Glomerular visceral epithelial cell (primary cell): ENCODE measurements around the gene KCNIP3.
"Not testable (repeated sequence)": the region's sequence is repeated elsewhere in the genome, so short reads cannot be mapped to it uniquely, and the experiment has no call there.

ENCODE experiments used
- DNase-seq: peaks from one replicate; pipeline ENCODE4 v3.0.0-alpha.2; 2016; ENCODE audit errors: extremely low spot score

KCNIP3 gene

DNA sequence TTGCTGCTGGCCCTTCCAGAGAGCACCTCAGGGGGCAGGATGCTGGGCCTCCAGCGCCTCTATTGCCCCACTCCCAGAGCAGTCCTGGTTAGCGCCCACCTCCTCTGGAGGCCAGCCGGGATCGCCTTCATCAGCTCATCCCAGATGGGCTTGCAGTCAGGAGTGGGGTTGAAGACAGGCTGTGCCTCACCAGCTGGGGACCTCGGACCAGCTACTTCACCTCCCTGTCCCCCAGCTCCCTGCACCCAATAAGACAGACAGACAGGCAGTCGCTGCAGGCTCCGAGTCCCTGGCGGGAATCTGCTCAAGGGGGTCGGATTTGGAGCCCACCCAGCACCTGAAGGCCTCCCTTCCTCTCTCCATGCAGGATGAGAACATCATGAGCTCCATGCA lies 86.5 kb downstream of the KCNIP3 start:
- DNase-seq, result no peak

DNA sequence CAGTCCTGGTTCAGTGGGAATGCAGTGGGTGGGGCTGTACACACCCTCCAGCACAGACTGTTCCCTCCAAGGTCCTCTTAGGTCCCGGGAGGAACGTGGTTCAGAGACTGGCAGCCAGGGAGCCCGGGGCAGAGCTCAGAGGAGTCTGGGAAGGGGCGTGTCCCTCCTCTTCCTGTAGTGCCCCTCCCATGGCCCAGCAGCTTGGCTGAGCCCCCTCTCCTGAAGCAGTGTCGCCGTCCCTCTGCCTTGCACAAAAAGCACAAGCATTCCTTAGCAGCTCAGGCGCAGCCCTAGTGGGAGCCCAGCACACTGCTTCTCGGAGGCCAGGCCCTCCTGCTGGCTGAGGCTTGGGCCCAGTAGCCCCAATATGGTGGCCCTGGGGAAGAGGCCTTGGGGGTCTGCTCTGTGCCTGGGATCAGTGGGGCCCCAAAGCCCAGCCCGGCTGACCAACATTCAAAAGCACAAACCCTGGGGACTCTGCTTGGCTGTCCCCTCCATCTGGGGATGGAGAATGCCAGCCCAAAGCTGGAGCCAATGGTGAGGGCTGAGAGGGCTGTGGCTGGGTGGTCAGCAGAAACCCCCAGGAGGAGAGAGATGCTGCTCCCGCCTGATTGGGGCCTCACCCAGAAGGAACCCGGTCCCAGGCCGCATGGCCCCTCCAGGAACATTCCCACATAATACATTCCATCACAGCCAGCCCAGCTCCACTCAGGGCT lies 87.9 kb downstream of the KCNIP3 start:
- no peak for DNase-seq

DNA sequence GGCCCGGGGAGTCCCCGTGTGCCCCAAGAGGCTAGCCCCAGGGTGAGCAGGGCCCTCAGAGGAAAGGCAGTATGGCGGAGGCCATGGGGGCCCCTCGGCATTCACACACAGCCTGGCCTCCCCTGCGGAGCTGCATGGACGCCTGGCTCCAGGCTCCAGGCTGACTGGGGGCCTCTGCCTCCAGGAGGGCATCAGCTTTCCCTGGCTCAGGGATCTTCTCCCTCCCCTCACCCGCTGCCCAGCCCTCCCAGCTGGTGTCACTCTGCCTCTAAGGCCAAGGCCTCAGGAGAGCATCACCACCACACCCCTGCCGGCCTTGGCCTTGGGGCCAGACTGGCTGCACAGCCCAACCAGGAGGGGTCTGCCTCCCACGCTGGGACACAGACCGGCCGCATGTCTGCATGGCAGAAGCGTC lies 88.4 kb downstream of the KCNIP3 start:
- DNase-seq, result no peak

DNA sequence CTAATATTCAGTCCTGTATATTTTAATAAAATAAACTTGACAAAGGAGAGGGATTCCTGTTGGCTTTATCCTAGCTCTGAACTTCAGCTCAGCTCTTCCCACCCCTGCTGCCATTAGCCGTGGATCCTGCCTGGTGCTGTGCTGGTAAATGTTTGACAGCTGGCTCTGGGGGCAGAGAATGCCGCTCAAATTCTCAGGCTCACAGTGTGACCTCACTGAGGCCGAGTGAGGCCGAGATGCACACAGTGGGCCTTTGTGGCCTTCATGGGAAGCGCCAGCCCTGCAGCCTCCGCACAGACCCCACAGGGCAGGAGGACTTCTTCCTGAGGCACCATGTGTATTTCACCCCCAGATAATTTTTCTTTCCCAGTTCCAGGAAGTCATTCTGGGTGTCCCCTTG lies 88.9 kb downstream of the KCNIP3 start:
- DNase-seq, result no peak

DNA sequence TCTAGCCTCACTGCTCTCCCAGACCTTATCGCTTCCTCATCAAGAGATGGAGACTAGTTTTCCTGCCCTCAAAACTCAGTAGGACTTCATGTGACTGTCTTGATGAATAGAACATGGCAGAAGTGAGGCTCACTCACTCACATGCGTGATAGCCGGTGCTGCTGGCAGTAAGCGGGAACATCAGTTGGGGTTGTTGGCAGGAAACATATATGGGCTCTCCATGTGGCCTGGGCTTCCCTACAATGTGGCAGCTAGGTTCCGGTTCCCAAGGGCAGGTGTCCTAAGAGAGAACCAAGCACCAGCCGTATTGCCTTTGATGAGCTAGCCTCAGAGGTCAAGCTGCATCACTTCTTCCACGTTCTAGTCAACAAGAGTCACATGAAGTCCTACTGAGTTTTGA lies 90.2 kb downstream of the KCNIP3 start:
- DNase-seq, result no peak

DNA sequence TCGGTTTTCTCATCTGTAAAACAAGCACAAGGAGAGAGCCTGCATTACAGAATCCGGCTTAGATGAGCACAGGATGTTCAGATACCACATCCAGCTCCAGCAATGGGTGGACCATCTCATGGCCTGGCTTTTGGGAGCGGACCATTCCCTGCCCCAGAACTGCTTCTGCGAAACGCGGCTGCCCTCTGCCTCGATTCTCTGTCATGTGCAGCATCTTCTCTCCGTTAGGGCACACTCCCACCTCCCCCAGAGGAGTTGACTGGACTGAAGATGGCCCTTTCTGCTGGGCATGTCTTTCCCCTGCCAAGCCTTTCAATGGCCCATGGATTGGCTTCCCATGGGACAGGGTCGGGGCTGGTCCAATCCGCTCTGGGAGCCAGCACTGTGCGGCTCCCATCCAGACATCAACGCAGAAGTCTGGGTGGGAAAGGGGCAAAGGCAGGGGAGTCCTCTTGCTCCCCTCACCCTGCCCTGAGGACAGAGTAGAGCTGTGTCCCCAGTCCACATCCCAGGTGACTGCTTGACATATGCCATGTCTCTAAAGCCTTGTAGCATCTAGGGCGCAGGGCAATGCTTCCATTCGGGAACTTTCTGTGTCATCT lies 91.0 kb downstream of the KCNIP3 start:
- no peak for DNase-seq

DNA sequence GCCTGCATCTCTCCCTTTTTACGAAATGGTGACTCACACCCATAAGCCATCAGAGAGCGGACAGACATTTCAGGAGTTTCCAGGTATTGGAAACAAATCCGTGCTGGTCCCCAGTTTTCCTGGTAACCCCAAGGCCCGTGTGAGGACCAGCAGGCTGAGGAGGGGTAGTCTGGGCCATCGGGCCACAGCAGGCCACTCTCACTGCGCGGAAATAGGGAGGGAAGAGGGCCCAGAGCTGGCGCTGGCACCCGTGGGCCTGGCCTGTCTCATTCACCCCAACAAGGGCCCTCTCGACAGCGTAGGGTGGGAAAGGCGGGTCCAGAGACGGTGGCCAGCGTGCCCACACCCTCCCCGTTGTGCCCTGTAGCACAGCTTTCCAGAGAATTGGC lies 91.7 kb downstream of the KCNIP3 start:
- DNase-seq, result no peak

DNA sequence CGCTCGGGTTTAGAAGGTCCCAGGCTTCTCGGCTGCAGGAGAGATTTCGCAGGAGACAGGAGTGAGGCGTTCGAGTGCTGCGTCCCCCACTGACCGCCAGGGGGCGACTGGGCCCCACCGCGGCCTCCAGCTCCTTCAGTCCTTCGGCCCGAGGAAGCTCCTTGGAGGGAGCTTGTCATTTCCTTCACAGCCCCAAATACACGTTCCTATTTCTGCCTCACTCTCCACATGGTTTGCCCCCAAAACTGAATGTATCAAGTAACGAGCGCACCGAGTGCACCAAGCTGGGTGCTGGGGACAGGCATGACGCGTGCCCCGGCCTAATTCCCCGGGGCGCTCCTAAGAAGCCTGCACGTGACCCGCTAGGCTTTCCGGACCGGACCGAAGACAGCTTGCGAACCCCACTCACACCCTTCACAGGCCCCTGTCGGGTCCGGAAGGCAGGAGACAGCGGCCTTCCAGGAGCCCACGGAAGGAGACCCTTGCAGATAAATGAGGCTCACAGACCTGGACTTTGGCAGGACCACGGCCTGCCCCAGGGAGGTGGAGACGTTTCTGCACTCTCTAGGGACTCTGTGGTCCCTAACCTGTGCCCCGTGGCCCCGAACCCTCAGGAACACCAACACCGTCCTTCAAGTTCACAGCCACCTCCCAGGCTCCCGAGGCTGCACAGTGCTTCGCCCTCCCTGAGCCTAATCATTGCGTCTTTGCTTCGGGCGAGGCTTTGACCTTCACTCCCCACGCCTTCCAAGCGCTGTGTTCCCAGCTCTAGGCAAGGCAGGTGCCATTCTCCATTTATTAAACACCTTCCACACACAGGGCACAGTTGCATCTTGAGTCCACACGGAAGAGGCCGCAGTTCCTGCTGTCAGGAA lies 92.3 kb downstream of the KCNIP3 start:
- peak; percentile 75 for DNase-seq

DNA sequence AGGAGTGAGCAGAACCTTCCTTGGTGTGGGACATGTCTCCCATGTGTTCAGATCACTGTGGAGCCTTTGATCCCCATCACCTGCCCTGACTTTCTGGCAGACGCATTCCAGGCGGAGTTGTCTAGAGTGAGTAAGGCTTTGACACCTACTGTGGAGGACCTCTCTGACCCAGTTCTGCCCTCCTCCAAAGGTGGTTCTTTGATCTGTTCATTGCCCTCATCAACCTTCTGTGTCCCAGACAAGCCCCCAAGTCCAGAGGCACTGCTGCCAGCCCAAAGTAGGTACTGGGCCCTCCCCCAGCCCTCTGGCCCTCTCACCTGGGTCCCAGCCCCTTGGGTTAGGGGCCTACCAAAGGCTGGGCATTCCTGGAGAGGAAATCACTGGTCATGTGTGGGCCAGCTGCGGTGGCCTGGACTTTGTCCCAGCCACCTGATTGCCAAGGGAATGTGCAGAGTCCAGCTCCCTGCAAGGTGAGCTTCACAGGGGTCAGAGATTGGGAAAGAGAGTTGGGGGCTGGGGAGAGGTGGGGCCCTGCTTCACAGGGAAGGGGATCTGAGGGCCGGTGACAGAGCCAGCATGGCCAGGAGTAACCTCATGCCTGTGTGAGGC lies 93.2 kb downstream of the KCNIP3 start:
- no peak for DNase-seq

DNA sequence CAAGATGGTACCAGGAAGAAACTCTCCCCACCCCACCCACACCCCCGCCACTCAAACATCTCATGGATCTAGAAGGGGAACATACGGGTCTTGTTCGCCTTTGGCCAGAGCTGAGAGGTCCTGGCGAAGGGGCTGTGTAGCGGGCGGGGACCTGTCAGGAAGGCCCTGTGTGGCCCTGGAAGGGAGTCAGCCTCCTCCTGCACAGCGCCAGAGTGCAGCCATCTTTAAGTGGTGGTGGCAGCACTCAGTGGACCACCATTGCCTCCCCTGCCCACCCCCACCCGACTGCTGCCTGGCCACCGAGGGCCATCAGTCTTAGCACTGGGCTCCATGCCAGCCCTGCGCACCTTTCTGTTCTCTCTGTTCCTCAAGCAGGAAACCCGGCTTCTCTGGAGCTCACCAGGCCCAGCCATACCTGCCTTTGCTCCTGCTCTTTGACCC lies 93.8 kb downstream of the KCNIP3 start:
- DNase-seq, result no peak

DNA sequence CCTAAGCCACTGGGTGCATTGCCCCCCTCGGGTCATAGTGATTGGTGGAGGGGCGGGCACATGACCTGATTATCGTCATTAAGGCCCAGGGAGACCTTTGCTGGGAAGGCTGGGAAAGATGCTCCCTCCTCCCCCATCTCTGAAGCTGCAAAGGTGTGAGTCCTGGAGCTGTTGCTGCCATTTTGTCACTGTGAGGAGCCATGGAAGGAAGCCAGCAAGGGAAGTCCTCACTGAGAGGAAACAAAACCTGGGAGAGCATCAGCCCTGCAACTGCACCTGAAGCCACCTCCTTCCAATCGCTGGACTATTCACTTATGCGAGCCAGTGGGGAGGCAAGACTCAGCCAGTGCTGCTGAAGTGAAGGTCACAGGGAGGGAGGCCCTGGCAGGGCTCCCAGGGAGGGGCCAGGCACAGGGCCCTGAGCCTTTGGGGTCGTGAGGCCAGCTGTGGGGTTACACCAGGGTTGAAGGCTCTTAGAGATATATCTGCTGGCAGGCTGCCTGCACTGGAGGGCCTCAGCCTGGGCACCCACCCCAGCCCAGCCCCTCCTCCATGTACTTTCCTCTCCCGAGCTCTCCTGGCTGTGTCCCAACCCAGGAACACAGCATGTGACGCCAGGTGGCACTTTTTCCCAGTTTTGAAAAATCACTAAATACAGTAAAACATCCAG lies 94.6 kb downstream of the KCNIP3 start:
- DNase-seq, result no peak

DNA sequence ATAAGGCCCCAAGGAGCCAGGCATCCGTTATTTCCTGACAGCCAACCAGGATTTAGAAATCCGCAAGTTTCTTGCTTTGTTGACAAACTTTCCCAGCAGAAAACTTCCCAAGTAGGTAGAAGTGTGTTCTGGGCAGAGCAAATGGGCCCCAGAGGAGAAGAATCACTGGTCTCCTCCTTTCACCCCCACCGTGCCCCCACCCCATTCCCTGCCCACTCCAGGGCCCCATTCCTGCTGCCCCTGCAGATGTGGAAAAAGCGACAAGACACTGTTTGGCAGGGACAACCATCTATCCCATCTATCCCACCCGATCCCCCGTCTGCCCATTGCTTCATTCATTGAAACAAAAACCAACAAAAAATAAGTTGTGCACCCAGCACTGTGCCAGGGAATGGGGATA lies 95.2 kb downstream of the KCNIP3 start:
- no peak for DNase-seq

DNA sequence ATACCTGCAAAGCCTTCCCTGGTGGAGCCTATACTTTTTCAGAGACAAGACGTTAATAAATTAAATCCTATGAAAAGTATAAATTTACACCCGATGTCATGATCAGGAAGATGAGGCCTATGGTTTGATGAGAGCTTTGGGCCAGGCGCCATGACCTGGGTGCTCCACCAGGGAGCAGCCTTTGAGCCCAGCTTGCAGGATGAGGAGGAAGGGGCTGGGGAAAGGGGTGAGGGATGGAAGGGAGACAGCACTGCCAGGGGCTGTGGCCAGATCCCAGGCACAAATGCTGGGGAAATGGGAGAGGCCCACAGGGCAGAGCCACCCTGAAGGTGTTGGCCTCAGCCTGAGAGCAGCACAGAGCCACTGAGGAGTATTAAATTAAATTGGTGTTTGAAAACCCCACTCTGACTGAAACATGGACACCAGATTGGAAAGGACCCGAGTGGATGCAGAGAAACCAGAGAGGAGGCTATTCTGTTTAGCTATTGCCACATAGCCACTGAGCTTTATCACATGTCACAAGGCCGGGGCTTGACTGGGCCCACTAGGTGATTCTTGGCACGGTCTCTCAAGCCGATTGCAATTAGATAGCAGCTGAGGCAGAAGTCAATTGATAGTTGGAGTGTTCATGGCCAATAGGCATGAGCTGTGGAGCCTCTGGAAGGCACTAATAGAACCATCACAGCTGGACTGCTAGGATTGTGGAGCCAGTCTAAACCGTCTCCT lies 95.7 kb downstream of the KCNIP3 start:
- no peak for DNase-seq

DNA sequence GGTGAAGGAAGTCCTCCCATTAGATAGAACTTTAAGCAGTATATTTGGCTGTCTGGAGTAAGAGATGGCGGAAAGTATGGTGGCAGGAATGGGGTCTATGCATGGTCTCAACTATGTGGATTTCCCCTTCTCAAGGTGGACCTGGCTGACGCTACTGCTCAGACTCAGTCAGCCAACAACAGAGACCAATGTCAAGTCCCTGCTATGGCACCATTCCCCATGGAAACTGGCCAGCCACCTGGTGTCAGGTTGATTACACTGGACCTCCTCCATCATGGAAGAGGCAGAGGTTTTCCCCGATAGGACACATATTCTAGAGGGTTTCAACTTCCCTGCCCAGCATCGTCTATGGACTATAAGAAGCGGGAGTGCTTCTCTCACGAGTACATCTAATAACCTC lies 96.8 kb downstream of the KCNIP3 start:
- no peak for DNase-seq

DNA sequence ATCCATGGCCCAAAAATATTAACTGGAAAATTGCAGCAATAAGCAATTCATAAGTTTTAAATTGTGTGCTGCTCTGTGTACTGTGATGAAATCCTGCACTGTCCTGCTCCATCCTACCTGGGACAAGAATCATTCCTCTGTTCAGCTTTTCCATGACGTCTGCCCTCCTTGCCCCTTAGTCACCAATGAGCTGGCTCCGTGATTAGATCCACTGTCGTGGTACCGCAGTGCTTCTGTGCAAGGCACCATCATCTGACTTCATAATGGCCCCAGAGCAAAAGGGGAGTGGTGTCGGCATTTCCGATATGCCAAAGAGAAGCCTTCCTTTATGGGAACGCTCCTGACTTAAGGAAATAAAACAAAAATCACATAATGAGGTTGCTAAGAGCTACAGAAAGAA lies 101.9 kb downstream of the KCNIP3 start:
- DNase-seq, result no peak

DNA sequence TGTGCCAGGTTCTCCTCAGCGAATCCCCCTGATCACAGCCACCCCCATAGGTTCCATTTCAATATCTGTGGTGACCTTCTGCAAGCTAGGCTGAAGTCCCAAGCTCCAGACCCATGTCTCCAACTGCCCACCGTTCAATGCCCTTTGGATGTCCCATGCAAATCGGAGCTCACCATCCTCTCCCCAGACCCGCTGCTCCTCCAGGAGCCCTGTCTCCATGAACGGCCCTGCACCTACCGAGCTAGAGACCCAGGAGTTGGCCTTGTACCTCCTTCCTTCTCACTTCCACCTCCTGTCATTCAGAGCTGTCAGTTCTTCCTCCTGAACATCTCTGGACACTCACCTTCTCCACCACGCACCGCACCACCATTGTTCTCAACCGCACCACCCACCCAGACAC lies 104.3 kb downstream of the KCNIP3 start:
- no peak for DNase-seq

DNA sequence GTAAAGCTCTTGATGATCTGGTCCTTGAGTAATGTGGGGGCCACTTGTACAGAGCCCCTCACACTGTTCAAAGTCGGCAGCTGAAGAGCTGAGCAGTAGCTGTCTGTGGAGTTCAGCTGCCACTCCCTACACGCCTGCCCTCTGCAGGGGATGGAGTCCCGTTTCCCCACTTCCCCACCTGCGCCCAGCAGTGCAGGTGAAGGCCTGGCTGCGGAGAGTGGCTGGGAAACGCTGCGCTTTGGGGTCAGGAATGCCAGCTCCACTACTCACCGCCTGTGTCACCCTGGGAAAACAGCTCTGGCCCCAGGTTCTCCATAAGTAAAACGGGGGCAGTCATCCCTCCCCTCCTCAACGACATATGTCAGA lies 104.8 kb downstream of the KCNIP3 start:
- DNase-seq, result not testable (repeated sequence)

DNA sequence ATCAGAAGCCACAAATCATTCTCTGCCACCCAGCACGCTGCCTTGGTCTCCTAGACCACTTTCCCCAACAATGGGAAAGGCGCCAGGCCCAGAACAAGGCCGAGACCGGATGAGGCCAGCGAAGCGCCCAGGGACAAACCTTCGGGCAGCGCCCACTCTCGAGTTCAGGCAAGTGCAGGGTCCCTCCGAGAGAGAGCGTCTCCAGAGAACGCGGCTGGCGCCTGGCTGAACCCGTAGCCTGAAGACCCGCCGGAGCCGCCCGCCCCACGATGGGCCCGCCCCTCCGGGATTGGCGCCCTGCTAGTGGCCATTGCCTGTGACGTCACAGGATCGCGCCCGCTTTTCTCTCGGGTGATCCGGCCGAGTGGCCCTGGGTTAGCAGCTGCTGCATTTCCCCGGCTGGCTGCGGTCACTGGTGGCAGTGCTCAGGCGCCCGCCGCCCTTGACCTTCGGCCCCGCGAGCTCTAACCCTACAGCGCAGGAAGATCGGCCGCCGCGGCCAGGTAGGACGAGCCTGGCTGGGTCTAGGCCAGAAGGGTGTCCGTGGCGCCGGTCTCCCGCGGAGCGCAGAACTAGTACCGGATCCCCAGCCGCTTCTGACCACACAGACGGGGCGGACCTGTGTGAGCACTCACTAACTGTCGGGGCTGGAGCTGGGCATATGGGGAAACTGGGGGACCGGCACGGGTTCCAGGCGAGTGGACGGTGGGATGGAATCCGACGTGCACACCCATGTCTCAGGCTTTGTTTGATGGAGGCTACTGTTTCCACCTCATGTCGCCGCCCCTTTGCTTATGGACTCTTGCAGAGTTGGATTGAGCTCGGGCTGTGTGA lies 105.4 kb downstream of the KCNIP3 start, which contains the start of gene FAHD2A:
Gene FAHD2A, plus strand, starts transcription at position 339 of the 834 bp plus-strand sequence. CDS start 2,851 bp downstream, outside the sequence.
- DNase-seq, result peak; percentile 91

DNA sequence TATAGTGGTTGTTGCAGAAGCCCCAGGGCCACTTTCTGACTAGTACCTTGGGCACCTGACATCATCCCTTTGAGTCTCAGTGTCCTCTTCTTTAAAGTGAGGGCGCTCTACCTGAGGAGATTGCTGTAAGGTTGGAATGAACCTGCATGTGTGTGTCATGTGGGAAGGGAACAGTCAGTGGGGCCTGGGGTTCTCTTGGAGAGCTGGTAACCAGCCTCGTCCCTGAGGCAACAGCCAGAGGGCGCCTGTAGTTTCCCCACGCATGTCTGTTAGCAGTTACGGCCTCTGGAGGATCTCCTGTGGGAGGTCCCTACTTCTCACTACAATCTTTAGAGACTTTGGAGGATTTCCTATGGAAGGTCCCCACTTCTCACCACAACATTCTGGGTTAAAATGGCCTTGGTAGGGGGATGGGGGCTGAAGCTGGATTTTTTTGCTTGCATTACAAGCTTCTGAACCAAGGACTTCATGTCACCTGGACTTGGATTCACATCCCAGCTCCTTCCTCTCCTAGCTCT lies 106.1 kb downstream of the KCNIP3 start:
- DNase-seq, result peak; percentile 42

DNA sequence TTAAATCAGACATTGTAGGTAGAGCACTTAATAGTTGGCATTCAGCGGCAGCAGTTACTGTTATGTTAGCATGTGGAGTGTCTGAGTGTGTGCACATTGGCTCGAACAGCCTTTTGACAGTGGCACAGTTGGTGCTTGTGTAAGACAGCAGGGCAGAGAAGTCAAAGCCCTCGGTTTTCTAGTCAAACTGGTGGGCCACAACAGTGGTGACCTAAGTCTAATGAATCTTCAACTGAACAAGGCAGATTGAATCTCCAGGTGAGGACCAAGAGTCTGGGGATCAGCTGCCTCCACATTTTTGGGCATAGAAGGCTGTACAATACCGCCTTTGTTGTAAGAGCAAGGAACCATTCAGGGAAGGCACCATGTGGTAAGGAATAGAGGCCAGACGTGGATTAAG lies 106.7 kb downstream of the KCNIP3 start:
- not testable (repeated sequence) for DNase-seq
